GM18867 (cell line): Measurements from ENCODE around the gene ATAD3A.
A peak's percentile ranks its signal among the peaks of the same experiment; 100 is the strongest.
"Not testable (repeated sequence)": the region's sequence is repeated elsewhere in the genome, so short reads cannot be mapped to it uniquely, and the experiment has no call there.

Source experiments
- ATAC-seq: cut with Tn5 transposase; IDR thresholded peaks from one replicate; pipeline ENCODE4 v1.9.1; 2021; ENCODE audit warnings: mild to moderate bottlenecking, moderate library complexity; ENCODE audit not compliant: unreplicated experiment

ATAD3A gene

GRCh38 chr1:1489231-1489630, 22.7 kb upstream of the ATAD3A start:
- no peak for ATAC-seq

GRCh38 chr1:1489861-1490260, 22.1 kb upstream of the ATAD3A start:
- no peak for ATAC-seq

- ATAC-seq = no peak
These were observed 21.2 kb upstream of the ATAD3A start for GRCh38 chr1:1490633-1491230.

- no peak for ATAC-seq
These were observed 20.4 kb upstream of the ATAD3A start for GRCh38 chr1:1491601-1492000.

- not testable (repeated sequence) for ATAC-seq
These were observed 17.7 kb upstream of the ATAD3A start for GRCh38 chr1:1494311-1494710.

- not testable (repeated sequence) for ATAC-seq
These were observed 16.4 kb upstream of the ATAD3A start for GRCh38 chr1:1495461-1495975.

DNA sequence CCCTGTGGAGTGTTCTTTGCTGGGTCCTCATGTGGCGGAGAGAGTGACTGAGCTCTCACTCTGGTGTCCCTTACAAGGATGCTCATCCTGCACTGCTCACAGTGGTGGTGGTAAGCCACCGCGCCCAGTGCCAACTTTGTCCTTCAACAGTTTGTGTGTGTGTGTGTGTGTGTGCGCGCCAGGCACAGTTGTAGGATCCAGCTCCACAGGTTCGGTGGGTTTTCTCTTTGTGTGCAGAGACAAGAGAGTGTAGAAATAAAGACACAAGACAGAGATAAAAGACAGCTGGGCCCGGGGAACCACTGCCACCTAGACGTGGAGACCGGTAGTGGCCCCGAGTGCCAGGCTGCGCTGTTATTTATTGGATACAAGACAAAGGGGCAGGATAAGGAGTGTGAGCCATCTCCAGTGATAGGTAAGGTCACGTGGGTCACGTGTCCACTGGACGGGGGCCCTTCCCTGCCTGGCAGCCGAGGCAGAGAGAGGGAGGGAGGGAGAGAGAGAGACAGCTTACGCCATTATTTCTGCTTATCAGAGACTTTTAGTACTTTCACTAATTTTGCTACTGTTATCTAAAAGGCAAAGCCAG, 7.1 kb upstream of the ATAD3A start:
- not testable (repeated sequence) for ATAC-seq

GRCh38 chr1:1505366-1505798, 6.6 kb upstream of the ATAD3A start:
- peak; percentile 57 for ATAC-seq

DNA sequence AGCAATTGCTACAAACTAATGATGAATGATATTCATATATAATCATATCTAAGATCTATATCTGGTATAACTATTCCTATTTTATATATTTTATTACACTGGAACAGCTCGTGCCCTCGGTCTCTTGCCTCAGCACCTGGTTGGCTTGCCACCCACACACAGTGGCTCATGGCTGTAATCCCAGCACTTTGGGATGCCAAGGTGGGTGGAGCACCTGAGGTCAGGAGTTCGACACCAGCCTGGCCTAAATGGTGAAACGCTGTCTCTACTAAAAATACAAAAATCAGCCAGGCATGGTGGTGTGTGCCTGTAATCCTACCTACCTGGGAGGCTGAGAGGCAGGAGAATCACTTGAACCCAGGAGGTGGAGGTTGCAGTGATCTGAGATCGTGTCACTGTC, 6.2 kb upstream of the ATAD3A start:
- not testable (repeated sequence) for ATAC-seq

DNA sequence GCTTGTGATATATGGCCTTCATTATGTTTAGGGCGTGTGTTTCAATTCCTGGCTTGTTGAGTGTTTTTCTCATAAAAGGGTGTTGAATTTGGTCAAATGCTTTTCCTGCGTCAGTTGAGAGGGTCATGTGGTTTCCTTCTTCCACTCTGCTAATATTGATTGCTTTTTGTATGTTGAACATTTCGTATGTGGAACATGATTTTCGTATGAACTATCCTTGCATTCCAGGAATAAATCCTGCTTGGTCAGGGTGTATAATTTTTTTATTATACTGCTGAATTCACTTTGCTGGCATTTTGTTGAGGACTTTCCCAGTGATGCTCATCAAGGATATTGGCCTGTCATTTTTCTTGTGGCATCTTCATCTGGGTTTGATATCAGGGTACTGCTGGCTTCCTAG, 4.7 kb upstream of the ATAD3A start:
- no peak for ATAC-seq

DNA sequence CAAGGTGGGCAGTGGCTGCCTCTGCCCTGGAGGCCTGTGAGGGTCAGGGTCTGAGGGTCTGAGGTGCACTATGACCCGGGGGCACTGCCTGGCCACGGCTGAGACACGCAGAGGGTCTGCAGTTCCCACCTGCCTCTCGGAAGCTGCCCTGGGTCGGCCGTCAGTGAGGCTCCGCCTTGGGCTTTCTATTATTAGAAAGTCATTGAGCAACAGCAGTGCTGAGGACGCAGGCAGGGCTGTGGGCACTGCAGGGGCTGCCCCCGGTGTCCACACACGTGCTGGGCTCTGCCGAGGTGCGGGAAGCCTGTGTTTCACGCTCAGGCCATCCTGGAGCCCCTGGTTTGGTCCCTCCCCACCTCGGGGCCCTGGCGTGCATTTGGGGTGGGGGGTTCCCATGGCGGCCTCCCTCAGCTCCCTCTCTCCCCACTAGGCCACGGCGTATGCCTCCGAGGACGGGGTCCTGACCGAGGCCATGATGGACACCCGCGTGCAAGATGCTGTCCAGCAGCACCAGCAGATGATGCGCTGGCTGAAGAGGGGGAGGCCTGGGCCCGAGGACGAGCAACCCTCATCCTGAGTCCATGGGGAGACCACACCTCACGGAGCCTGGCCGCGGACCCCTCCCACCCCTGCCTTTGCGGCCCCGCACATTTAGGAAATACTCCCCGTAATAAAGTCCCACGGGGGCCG, 3.0 kb upstream of the ATAD3A start:
- ATAC-seq = not testable (repeated sequence)

- not testable (repeated sequence) for ATAC-seq
These were observed 2.5 kb upstream of the ATAD3A start for GRCh38 chr1:1509465-1509850.

DNA sequence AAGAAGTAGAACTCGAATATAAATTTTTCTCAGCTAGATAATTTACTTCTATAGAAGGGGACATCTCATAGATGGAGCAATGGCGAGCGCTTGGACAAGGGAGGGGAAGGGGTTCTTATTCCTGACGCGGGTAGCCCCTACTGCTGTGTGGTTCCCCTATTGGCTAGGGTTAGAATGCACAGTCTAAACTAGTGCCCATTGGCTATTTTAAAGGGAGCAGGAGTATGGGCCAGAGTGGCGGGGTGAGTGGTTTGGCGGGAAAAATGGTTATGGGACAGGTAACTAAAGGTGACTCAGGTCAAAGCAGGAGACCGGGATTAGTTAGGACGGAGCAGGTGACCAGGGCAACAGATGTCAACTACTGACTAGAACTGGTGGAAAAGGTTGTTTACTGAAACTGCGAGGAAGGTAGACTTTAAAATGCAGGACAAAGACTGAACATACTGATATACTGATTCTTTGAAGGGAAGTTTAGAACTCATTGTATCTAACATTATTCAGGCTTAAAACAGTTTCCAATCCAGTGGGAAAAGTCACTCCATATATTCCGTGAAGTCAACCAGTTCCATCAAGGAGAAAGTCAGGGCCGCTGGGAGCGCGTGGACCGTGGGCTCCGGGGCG, 940 bp upstream of the ATAD3A start:
- no peak for ATAC-seq

DNA sequence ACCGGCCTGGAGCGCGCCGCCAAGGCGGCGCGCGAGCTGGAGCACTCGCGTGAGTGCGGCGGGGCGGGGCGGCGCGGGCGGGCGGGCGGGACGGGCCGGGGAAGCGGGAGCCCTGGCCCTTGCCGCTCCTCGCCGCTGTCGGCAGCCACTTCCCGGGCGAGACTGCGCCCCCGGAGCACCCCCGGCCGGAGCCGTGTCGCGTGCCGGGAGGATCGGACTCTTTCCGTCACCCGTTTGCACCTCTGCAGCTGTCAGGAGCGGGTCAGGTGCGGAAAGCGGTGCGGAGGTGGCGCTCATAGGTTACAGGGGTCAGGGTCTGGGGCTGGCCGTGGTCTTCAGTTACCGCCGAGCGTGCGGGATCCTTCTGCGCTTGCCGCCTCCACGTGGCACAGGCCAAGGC, 463 bp downstream of the ATAD3A start:
- ATAC-seq = not testable (repeated sequence)

GRCh38 chr1:1513675-1514074, 1.7 kb downstream of the ATAD3A start:
- not testable (repeated sequence) for ATAC-seq

DNA sequence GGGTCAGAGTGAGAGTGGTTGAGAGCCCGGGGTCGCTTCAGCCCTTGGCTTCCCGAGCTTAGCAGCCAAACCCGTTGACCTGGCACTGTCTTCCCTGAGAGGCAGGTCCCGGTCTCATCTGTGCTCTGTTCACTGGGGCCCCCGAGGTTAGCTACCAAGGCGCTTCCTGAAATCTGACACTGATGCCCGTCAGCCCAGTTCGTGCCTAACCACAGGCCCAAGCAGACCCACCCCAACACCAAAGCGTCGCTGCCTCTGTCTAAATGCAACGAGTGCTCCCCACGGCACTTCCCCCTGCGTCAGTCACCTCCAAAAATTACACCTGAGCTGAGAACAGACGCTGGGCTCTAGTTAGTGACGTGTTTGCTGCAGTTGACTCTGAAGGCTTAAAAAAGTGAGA, 2.4 kb downstream of the ATAD3A start:
- not testable (repeated sequence) for ATAC-seq

DNA sequence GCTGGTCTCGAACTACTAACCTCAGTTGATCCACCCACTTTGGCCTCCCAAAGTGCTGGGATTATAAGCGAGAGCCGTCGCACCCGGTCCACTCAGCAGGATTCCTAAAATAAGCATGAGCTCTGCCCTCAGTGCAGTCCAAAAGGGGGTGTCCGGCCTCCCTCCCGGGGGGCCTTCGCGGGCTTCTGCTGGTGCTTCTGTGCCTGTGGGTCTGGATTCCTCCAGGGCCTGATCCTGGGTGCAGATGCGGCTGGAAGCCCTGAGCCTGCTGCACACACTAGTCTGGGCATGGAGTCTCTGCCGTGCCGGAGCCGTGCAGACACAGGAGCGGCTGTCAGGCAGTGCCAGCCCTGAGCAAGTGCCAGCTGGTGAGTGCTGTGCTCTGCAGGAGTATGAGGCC, 5.0 kb downstream of the ATAD3A start:
- not testable (repeated sequence) for ATAC-seq

- ATAC-seq = no peak
These were observed 6.1 kb downstream of the ATAD3A start for GRCh38 chr1:1517973-1518620.

DNA sequence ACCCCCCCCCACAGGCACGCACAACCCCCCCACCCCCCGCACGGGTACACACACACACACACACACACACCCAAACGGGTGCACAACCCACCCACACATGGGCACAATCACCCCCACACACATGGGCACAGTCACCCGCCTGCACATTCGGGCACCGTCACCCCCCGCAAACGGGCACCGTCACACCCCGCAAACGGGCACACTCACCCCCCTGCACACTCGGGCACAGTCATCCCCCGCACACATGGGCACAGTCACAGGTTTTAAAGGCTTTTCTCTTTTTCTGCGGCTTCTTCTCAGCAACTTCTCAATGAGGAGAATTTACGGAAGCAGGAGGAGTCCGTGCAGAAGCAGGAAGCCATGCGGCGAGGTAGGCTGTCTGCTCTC, 6.7 kb downstream of the ATAD3A start:
- ATAC-seq = not testable (repeated sequence)

GRCh38 chr1:1519805-1520505, 8.0 kb downstream of the ATAD3A start:
- not testable (repeated sequence) for ATAC-seq
